Smooth muscle cell (in vitro differentiated cells): ENCODE data around the gene CASD1. TPM values are rescaled to one million over a fixed set of nuclear protein-coding genes. Genes with fewer than 3 reads are reported as not detected.

Source experiments
- DNase-seq: peaks from one replicate; lab custom pipeline; 2025; ENCODE audit not compliant: unreplicated experiment; lab: John Stamatoyannopoulos, UW
- H2AFZ ChIP-seq: fragments of 200-600 bp; sonication (generic); 2 replicates; pipeline ENCODE4 v1.6.0; 2016; ENCODE audit warnings: antibody characterized with exemption, low read depth, mild to moderate bottlenecking
- H3F3A ChIP-seq: fragments of 200-600 bp; sonication (generic); 2 replicates; pipeline ENCODE4 v1.6.0; 2017; ENCODE audit warnings: antibody characterized with exemption, low read depth
- H3K27ac ChIP-seq: fragments of 200-600 bp; sonication (generic); 2 replicates; pipeline ENCODE4 v1.5.1; 2016; ENCODE audit warnings: low read depth, mild to moderate bottlenecking
- H3K27me3 ChIP-seq: fragments of 200-600 bp; sonication (generic); 2 replicates; pipeline ENCODE4 v1.6.1; 2016; ENCODE audit warnings: low read depth, mild to moderate bottlenecking
- H3K36me3 ChIP-seq: fragments of 200-600 bp; sonication (generic); 2 replicates; pipeline ENCODE4 v1.5.1; 2016; ENCODE audit warnings: low read depth
- H3K4me1 ChIP-seq: fragments of 200-600 bp; sonication (generic); 2 replicates; pipeline ENCODE4 v1.5.1; 2016; ENCODE audit warnings: low read depth
- H3K4me2 ChIP-seq: fragments of 200-600 bp; sonication (generic); 2 replicates; pipeline ENCODE4 v1.6.0; 2016; ENCODE audit warnings: mild to moderate bottlenecking
- H3K4me3 ChIP-seq: fragments of 200-600 bp; sonication (generic); 2 replicates; pipeline ENCODE4 v1.5.1; 2016; ENCODE audit warnings: mild to moderate bottlenecking
- H3K79me2 ChIP-seq: fragments of 200-600 bp; sonication (generic); 2 replicates; pipeline ENCODE4 v1.6.0; 2016; ENCODE audit warnings: low read depth, mild to moderate bottlenecking
- H3K9ac ChIP-seq: fragments of 200-600 bp; sonication (generic); 2 replicates; pipeline ENCODE4 v1.6.0; 2016; ENCODE audit warnings: low read depth
- H3K9me3 ChIP-seq: fragments of 200-600 bp; sonication (generic); replicated peaks from 2 replicates; pipeline ENCODE4 v1.5.1; 2016; ENCODE audit warnings: low read depth
- H4K20me1 ChIP-seq: fragments of 200-600 bp; sonication (generic); 2 replicates; pipeline ENCODE4 v1.6.0; 2016; ENCODE audit warnings: low read depth
- WGBS: methylation state at CpG from one replicate; pipeline ENCODE4 v1.1.7; 2016; ENCODE audit warnings: low lambda C conversion rate; 5-methylcytosine and 5-hydroxymethylcytosine counted together
- polyA plus RNA-seq: library from polyadenylated mRNA; unstranded; fragments of >200 nt; fragmentation: Nextera tagmentation; extraction: Ambion mirVana; gene quantifications from 2 replicates; pipeline ENCODE4 v1.2.1, GENCODE V29; 2016
- total RNA-seq: library from RNA; depleted of rRNA; stranded (reverse); fragments of >200 nt; gene quantifications from 2 replicates; pipeline ENCODE4 v1.2.3, GENCODE V29; 2014
- TF ChIP-seq, protein P1 (sequence below): fragments of 200-600 bp; sonication (generic); IDR thresholded peaks from 2 replicates; pipeline ENCODE4 v1.5.1; 2017; ENCODE audit warnings: borderline replicate concordance, mild to moderate bottlenecking, antibody characterized with exemption; ENCODE audit not compliant: insufficient read depth, poor library complexity, severe bottlenecking

The CASD1 gene
- total and polyA plus RNA-seq, 2 experiments from 2014 or later = 9.8 to 33.6 TPM

DNA sequence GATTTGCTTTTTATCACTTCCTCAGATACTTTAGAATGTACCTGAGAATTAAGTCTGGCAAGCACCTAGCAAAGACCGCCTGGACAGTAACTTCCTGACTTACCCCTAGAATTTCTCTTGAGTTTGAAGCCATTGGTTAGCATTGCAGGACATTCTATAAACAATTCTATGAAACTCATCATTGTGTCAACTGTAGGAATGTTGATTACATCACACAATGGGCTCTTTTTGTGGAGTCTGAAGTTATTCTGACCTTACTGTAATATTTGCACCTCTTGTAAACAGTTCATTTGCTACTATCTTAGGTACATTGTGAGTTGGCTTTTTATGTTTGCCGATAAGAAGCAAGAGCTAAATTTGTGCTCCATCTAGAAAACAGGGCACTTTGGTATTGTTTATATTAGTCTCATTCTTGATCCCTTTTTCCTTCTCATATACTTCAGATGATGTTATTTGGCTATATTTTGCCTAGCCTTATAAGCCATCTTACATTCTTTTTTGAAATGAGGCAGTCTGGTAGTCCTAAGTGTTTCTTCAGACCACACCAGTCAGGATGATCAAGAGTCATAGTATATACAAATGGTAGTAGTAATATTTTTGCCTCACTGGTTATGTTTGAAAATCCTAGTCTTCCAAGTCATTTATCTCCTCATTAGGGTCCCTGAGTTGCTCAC, 52.4 kb downstream of the CASD1 start:
- H3F3A ChIP-seq = no peaks in the 10 kb centered on the region
- no peaks in the 10 kb centered on the region for H3K36me3 ChIP-seq
- no peaks in the 10 kb centered on the region for H4K20me1 ChIP-seq
- no peak overlapping the region for H2AFZ ChIP-seq
- 91% methylated on average over 2 of the region's 2 CpGs for WGBS
- H3K27me3 ChIP-seq = no peaks in the 10 kb centered on the region
- no peaks in the 10 kb centered on the region for H3K79me2 ChIP-seq
- no peak overlapping the region for H3K27ac ChIP-seq
- no peak overlapping the region for H3K4me3 ChIP-seq
- H3K9ac ChIP-seq = no peak overlapping the region
- H3K4me1 ChIP-seq = no peaks in the 10 kb centered on the region
- no peak overlapping the region for H3K4me2 ChIP-seq
- no peak for DNase-seq
- TF ChIP-seq, protein P1, sequence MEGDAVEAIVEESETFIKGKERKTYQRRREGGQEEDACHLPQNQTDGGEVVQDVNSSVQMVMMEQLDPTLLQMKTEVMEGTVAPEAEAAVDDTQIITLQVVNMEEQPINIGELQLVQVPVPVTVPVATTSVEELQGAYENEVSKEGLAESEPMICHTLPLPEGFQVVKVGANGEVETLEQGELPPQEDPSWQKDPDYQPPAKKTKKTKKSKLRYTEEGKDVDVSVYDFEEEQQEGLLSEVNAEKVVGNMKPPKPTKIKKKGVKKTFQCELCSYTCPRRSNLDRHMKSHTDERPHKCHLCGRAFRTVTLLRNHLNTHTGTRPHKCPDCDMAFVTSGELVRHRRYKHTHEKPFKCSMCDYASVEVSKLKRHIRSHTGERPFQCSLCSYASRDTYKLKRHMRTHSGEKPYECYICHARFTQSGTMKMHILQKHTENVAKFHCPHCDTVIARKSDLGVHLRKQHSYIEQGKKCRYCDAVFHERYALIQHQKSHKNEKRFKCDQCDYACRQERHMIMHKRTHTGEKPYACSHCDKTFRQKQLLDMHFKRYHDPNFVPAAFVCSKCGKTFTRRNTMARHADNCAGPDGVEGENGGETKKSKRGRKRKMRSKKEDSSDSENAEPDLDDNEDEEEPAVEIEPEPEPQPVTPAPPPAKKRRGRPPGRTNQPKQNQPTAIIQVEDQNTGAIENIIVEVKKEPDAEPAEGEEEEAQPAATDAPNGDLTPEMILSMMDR = no peak
- no peaks in the 10 kb centered on the region for H3K9me3 ChIP-seq

DNA sequence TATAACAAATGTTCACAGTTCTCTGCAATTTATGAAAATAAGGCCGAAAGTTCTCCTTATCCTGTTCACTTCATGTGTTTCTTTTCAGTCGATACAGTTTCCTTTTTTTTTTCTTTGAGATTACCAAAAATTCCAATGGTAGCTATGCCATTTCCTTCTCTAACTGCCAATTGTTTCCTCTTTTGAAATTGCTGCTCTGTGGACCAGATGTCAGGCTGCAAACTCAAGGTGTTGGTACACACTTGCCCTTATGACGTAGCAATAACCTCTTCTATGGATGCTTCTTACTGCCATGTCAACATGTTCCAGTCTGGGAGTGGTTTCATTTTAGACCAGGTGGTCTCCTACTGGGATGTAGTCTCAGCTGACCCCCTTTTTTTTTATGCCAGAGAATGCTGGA, 52.9 kb downstream of the CASD1 start:
- no peaks in the 10 kb centered on the region for H3F3A ChIP-seq
- no peak overlapping the region for H3K9ac ChIP-seq
- H3K4me1 ChIP-seq = no peaks in the 10 kb centered on the region
- H4K20me1 ChIP-seq = no peaks in the 10 kb centered on the region
- H3K9me3 ChIP-seq = no peaks in the 10 kb centered on the region
- H3K4me2 ChIP-seq = no peak overlapping the region
- WGBS = 96% methylated on average over 3 of the region's 3 CpGs
- H3K4me3 ChIP-seq = no peak overlapping the region
- TF ChIP-seq, protein P1 = no peak
- H2AFZ ChIP-seq = no peak overlapping the region
- no peaks in the 10 kb centered on the region for H3K36me3 ChIP-seq
- H3K27ac ChIP-seq = no peak overlapping the region
- DNase-seq = no peak
- no peaks in the 10 kb centered on the region for H3K27me3 ChIP-seq
- no peaks in the 10 kb centered on the region for H3K79me2 ChIP-seq

DNA sequence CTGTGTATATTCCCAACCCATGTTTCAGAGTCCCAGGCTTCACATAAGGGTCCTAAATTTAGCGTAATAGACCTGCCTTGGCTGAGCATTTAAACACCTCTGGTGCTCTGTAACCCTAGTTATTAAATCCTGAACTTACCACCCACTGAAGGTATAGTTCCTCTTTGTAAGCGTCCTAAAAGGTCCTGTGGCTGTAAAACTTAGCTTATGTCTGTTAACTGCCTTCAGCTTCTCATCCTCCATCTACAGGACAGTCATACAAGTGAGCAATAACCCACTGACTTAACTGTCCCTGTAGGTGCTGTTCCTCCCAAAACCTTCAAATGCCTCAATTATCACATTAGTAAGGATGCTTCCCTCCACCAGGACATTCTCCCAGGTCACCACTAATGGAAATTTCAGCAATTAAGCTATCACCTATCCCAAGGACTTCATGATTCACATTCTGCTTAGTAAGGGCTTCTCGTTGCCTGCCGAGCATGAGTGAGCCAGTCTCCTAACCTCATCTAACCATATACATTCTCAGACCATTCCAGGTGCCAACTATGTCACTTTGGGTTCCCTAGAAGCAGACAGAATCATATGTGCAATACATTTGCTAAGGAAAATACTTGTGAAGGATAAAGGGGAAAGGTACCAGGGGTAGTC, 55.8 kb downstream of the CASD1 start:
- 91% methylated on average over 4 of the region's 4 CpGs for WGBS

More for the DNA sequence above, 55.8 kb downstream of the CASD1 start:
- H3K4me2 ChIP-seq = no peak overlapping the region
- TF ChIP-seq, protein P1 = no peak
- H3K9ac ChIP-seq = no peak overlapping the region
- H3K4me1 ChIP-seq = no peaks in the 10 kb centered on the region
- H3K9me3 ChIP-seq = no peaks in the 10 kb centered on the region
- H4K20me1 ChIP-seq = no peaks in the 10 kb centered on the region
- no peak for DNase-seq
- H3K27ac ChIP-seq = no peak overlapping the region
- no peaks in the 10 kb centered on the region for H3F3A ChIP-seq
- H3K27me3 ChIP-seq = no peaks in the 10 kb centered on the region
- no peaks in the 10 kb centered on the region for H3K79me2 ChIP-seq
- no peak overlapping the region for H2AFZ ChIP-seq
- H3K36me3 ChIP-seq = no peaks in the 10 kb centered on the region
- H3K4me3 ChIP-seq = no peak overlapping the region
